ENCODE data around the gene QSOX2.

Gene QSOX2

DNA sequence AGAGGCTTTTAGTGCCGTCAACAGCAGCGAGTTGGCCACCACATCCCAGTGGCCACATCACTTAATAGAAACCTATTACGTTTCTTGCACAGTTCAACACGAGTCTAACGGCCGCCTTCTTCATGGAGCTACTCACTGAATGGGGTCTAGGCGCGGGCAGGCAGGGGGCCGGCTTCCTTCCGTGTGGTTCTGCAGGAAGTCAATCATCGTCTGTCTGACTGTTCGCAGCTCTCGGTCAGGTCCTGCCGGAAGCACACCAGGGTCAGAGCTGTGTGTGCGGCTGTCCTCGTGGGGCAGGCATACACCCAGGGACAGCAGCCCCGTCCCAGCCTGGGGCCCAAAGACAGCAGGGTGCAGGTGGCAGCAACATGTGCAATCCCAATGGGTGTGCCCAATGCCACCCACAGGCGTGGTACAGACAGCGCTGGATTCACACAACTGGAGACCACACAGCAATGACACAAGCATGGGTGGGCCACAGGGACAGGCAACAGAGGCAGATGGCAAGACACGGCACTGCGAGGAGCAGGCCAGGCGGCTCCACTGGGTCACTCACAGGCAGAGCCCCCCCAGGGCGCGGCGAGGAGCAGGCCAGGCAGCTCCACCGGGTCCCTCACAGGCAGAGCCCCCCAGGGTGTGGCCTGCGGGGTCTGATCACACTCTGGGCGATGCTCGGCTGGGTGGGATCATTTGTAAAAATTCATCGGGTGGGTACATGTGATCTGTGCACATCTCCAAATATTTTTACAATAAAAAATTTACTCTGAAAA lies 21.6 kb downstream of the QSOX2 start:
- H3K27ac ChIP-seq (ENCODE audit: insufficient read depth in 1 of 2, low read depth in 1 of 2, low read length in 2 of 2, poor library complexity in 1 of 2, severe bottlenecking in 2 of 2): no peak overlapping the region
- H3K36me3 ChIP-seq (ENCODE audit: control insufficient read depth in 4 of 4, insufficient read depth in 4 of 4, low read length in 3 of 4): peaks cover 6 to 78% (median 54%) of the 10 kb centered on the region in 4 experiments
- POLR2A ChIA-PET: no interaction called here
- no peaks in the 10 kb centered on the region for H3K27me3 ChIP-seq (replicated peaks in 2 of 5; ENCODE audit: control insufficient read depth in 4 of 5, insufficient read depth in 5 of 5, low read length in 4 of 5)
- CTCF ChIA-PET: interaction anchor here (0.8 to 3.3 kb wide), 7 partner anchors 9 to 168 kb away, joined by 3 to 9 read pairs (median 4); no protein-coding TSS in a partner anchor
- 94% methylated on average over 26 of the region's 30 CpGs for WGBS (ENCODE audit: insufficient coverage)
- H3K9me3 ChIP-seq (ENCODE audit: control extremely low read depth in 1 of 5, control insufficient read depth in 4 of 5, insufficient read depth in 2 of 5, low read depth in 1 of 5, low read length in 4 of 5): no peaks in the 10 kb centered on the region
- DNase-seq: no peak
- H3K4me1 ChIP-seq (ENCODE audit: control extremely low read depth in 1 of 4, control insufficient read depth in 4 of 4, insufficient read depth in 4 of 4, low read length in 3 of 4): peaks cover 0 to 7% (median 4%) of the 10 kb centered on the region in 4 experiments
- no peak overlapping the region for H3K4me3 ChIP-seq (ENCODE audit: control insufficient read depth in 1 of 7, extremely low read depth in 1 of 7, insufficient read depth in 4 of 7, low read depth in 2 of 7, low read length in 6 of 7)

DNA sequence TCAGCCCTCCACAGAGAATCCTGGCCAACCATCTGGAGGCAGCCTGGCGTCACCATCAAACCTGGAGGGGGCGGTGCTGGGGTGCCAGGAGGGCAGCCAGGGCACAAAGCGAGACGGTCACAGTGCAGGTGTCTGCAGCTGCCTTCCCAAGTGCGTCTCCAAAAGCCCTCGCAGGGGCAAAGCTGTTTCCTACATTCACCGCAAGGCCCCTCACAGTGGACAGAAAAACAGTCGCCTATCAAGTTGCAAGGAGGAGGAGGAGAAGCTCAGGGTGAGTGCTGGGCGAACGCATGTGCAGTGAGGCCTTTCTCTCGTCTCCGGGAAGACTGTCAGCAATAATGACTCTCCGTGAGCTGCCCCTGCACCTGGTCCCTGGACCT lies 22.7 kb downstream of the QSOX2 start:
- H3K36me3 ChIP-seq (ENCODE audit: control insufficient read depth in 4 of 4, insufficient read depth in 4 of 4, low read length in 3 of 4): peaks cover 9 to 86% (median 61%) of the 10 kb centered on the region in 4 experiments
- H3K9me3 ChIP-seq (ENCODE audit: control extremely low read depth in 1 of 5, control insufficient read depth in 4 of 5, insufficient read depth in 2 of 5, low read depth in 1 of 5, low read length in 4 of 5): no peaks in the 10 kb centered on the region
- no peak for DNase-seq
- peaks cover 0 to 7% (median 4%) of the 10 kb centered on the region in 4 experiments for H3K4me1 ChIP-seq (ENCODE audit: control extremely low read depth in 1 of 4, control insufficient read depth in 4 of 4, insufficient read depth in 4 of 4, low read length in 3 of 4)
- H3K27me3 ChIP-seq (replicated peaks in 2 of 5; ENCODE audit: control insufficient read depth in 4 of 5, insufficient read depth in 5 of 5, low read length in 4 of 5): no peaks in the 10 kb centered on the region
- no peak overlapping the region for H3K4me3 ChIP-seq (ENCODE audit: control insufficient read depth in 1 of 7, extremely low read depth in 1 of 7, insufficient read depth in 4 of 7, low read depth in 2 of 7, low read length in 6 of 7)
- WGBS (ENCODE audit: insufficient coverage): 91% methylated on average over 13 of the region's 13 CpGs
- ChIA-PET POLR2A (no interaction called here), CTCF (no interaction called here)
- no peak overlapping the region for H3K27ac ChIP-seq (ENCODE audit: insufficient read depth in 1 of 2, low read depth in 1 of 2, low read length in 2 of 2, poor library complexity in 1 of 2, severe bottlenecking in 2 of 2)

DNA sequence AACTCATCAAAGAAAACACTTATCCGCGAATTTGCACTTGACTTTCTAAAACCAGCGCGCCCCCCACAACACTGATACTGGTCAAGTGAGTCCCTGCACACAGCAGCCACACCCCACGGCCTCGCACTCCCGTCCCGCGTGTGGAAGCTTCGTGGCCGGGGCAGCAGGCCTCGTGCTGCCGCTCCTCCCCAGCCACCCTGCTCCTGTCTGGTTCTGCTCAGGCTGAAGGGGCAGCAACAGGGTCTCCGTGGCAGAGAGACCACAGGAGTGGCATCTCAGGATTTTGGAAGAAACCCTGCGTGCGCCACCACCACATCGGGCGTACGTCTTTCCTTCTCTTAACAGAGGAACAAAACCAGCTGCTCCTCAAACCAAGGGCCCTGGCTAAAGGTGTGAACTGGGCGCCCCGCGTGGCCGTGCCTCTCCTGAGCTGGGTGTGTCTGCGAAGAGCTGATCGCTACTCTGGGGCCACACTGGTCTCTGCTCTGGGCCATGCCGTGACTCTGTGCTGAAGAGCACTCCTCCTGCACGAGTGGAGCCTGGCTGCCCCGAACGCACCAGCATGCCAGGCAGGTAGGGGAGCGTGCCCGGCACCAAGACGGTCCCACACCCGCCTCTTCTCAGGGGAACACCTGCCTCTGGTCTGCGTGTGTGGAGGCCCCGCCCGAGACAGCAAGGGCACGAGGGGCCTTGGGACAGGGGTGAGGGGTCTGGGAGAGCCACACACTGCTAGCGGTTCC lies 23.3 kb downstream of the QSOX2 start:
- no peak for DNase-seq
- Histone ChIP-seq H3K4me3 (ENCODE audit: control insufficient read depth in 1 of 7, extremely low read depth in 1 of 7, insufficient read depth in 4 of 7, low read depth in 2 of 7, low read length in 6 of 7) (no peak overlapping the region), H3K9me3 (ENCODE audit: control extremely low read depth in 1 of 5, control insufficient read depth in 4 of 5, insufficient read depth in 2 of 5, low read depth in 1 of 5, low read length in 4 of 5) (no peaks in the 10 kb centered on the region), H3K27ac (ENCODE audit: insufficient read depth in 1 of 2, low read depth in 1 of 2, low read length in 2 of 2, poor library complexity in 1 of 2, severe bottlenecking in 2 of 2) (no peak overlapping the region), H3K36me3 (ENCODE audit: control insufficient read depth in 4 of 4, insufficient read depth in 4 of 4, low read length in 3 of 4) (peaks cover 11 to 92% (median 64%) of the 10 kb centered on the region in 4 experiments), H3K27me3 (replicated peaks in 2 of 5; ENCODE audit: control insufficient read depth in 4 of 5, insufficient read depth in 5 of 5, low read length in 4 of 5) (no peaks in the 10 kb centered on the region), H3K4me1 (ENCODE audit: control extremely low read depth in 1 of 4, control insufficient read depth in 4 of 4, insufficient read depth in 4 of 4, low read length in 3 of 4) (peaks cover 0 to 7% (median 4%) of the 10 kb centered on the region in 4 experiments)
- CTCF ChIA-PET: no interaction called here
- 98% methylated on average over 33 of the region's 38 CpGs for WGBS (ENCODE audit: insufficient coverage)
- POLR2A ChIA-PET: no interaction called here

DNA sequence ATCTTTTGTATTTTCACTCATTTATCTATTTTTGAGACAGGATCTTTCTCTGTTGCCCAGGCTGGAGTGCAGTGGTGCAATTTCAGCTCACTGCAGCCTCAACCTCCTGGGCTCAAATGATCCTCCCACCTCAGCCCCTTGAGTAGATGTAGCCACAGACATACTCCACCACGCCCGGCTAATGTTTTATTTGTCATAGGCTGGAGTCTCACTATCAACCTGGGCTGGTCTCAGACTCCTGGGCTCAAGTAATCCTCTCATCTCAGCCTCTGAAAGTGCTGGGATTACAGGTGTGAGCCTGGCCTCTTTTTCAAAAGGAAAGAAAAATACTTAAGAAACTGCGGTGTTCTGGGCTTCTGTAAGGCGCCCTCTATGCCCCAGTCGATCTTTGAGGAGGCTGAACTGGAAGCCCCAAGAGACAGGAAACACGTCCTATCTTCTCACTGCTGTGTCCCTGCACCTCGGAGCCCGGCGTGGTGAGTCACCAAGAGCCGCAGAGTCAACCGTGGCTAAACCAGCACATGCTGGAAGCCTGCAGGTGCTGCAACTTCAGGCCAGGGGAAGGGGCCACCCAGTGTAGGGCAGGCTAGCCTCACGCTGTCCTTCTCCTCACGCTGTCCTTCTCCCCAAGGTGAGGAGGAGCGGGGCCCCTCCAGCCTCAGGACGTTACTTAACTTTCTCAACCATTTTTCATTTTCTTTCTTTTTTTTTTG lies 25.4 kb downstream of the QSOX2 start:
- no peak for DNase-seq
- Histone ChIP-seq H3K4me1 (ENCODE audit: control extremely low read depth in 1 of 4, control insufficient read depth in 4 of 4, insufficient read depth in 4 of 4, low read length in 3 of 4) (peaks cover 0 to 6% (median 0%) of the 10 kb centered on the region in 4 experiments), H3K4me3 (ENCODE audit: control insufficient read depth in 1 of 7, extremely low read depth in 1 of 7, insufficient read depth in 4 of 7, low read depth in 2 of 7, low read length in 6 of 7) (no peak overlapping the region), H3K9me3 (ENCODE audit: control extremely low read depth in 1 of 5, control insufficient read depth in 4 of 5, insufficient read depth in 2 of 5, low read depth in 1 of 5, low read length in 4 of 5) (no peaks in the 10 kb centered on the region), H3K27me3 (replicated peaks in 2 of 5; ENCODE audit: control insufficient read depth in 4 of 5, insufficient read depth in 5 of 5, low read length in 4 of 5) (no peaks in the 10 kb centered on the region), H3K27ac (ENCODE audit: insufficient read depth in 1 of 2, low read depth in 1 of 2, low read length in 2 of 2, poor library complexity in 1 of 2, severe bottlenecking in 2 of 2) (no peak overlapping the region), H3K36me3 (ENCODE audit: control insufficient read depth in 4 of 4, insufficient read depth in 4 of 4, low read length in 3 of 4) (peaks cover 13 to 93% (median 70%) of the 10 kb centered on the region in 4 experiments)
- WGBS (ENCODE audit: insufficient coverage): 96% methylated on average over 8 of the region's 15 CpGs
- CTCF ChIA-PET: no interaction called here
- POLR2A ChIA-PET: no interaction called here

DNA sequence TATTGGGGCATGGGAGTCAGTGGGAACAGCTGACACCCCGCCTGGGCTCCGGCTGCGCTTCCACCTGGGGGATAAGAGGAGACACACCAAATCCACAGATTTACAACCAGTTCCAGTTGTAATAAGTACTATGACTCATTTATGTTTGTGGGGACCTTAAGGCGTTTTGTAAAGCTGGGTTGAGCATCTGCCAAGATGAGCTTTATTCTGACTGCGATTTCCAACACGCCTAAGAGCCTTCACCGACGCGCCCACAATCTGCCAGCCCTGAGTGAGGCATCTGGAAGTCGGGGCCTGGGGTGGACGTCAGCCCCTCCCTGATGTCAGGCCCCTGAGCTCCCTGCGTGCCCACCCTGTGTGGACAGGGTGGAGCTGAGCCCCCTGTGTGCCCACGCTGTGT lies 26.3 kb downstream of the QSOX2 start:
- Histone ChIP-seq H3K4me3 (ENCODE audit: control insufficient read depth in 1 of 7, extremely low read depth in 1 of 7, insufficient read depth in 4 of 7, low read depth in 2 of 7, low read length in 6 of 7) (no peak overlapping the region), H3K27ac (ENCODE audit: insufficient read depth in 1 of 2, low read depth in 1 of 2, low read length in 2 of 2, poor library complexity in 1 of 2, severe bottlenecking in 2 of 2) (no peak overlapping the region), H3K9me3 (ENCODE audit: control extremely low read depth in 1 of 5, control insufficient read depth in 4 of 5, insufficient read depth in 2 of 5, low read depth in 1 of 5, low read length in 4 of 5) (peaks cover 0 to 7% (median 3%) of the 10 kb centered on the region in 5 experiments), H3K27me3 (replicated peaks in 2 of 5; ENCODE audit: control insufficient read depth in 4 of 5, insufficient read depth in 5 of 5, low read length in 4 of 5) (no peaks in the 10 kb centered on the region), H3K36me3 (ENCODE audit: control insufficient read depth in 4 of 4, insufficient read depth in 4 of 4, low read length in 3 of 4) (peaks cover 10 to 95% (median 75%) of the 10 kb centered on the region in 4 experiments), H3K4me1 (ENCODE audit: control extremely low read depth in 1 of 4, control insufficient read depth in 4 of 4, insufficient read depth in 4 of 4, low read length in 3 of 4) (no peaks in the 10 kb centered on the region)
- POLR2A ChIA-PET: no interaction called here
- CTCF ChIA-PET: no interaction called here
- 99% methylated on average over 10 of the region's 13 CpGs for WGBS (ENCODE audit: insufficient coverage)
- no peak for DNase-seq

DNA sequence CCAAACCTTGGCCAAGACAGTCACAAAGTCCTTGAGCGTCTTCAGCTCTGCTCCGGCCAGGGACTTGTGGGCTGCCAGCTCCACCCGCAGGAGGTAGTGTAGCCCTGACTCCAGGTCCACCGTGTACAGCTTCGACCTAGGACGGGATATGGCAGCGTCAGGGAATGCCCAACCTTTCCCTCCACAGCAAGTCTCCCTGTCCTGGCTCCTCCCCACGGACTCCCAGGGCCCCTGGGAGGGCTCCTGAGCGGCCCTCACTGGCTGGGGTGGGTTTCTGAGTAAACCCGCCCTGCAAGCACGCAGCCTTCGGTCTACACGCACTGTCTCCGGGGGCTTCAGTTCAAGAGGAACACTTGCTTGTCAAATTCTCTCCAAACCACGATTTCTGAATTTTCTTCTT lies 26.9 kb downstream of the QSOX2 start:
- ChIA-PET POLR2A (no interaction called here), CTCF (no interaction called here)
- 98% methylated on average over 15 of the region's 15 CpGs for WGBS (ENCODE audit: insufficient coverage)
- Histone ChIP-seq H3K27me3 (replicated peaks in 2 of 5; ENCODE audit: control insufficient read depth in 4 of 5, insufficient read depth in 5 of 5, low read length in 4 of 5) (no peaks in the 10 kb centered on the region), H3K27ac (ENCODE audit: insufficient read depth in 1 of 2, low read depth in 1 of 2, low read length in 2 of 2, poor library complexity in 1 of 2, severe bottlenecking in 2 of 2) (no peak overlapping the region), H3K36me3 (ENCODE audit: control insufficient read depth in 4 of 4, insufficient read depth in 4 of 4, low read length in 3 of 4) (peaks cover 14 to 95% (median 75%) of the 10 kb centered on the region in 4 experiments), H3K4me1 (ENCODE audit: control extremely low read depth in 1 of 4, control insufficient read depth in 4 of 4, insufficient read depth in 4 of 4, low read length in 3 of 4) (no peaks in the 10 kb centered on the region), H3K4me3 (ENCODE audit: control insufficient read depth in 1 of 7, extremely low read depth in 1 of 7, insufficient read depth in 4 of 7, low read depth in 2 of 7, low read length in 6 of 7) (no peak overlapping the region), H3K9me3 (ENCODE audit: control extremely low read depth in 1 of 5, control insufficient read depth in 4 of 5, insufficient read depth in 2 of 5, low read depth in 1 of 5, low read length in 4 of 5) (peaks cover 0 to 11% (median 5%) of the 10 kb centered on the region in 5 experiments)
- DNase-seq: no peak
